ENCODE measurements around the gene CCL13. TPM values are rescaled to one million over a fixed set of nuclear protein-coding genes. Genes with fewer than 3 reads are reported as not detected.
A peak's percentile ranks its signal among the peaks of the same experiment; 100 is the strongest.

CCL13 gene
- total RNA-seq, 1 experiment from 2014 or later = not detected

GRCh38 chr17:34354637-34355036 lies 1.6 kb upstream of the CCL13 start:
- no peaks in the 10 kb centered on the region for H3K9me3 ChIP-seq
- no peak overlapping the region for H3K4me3 ChIP-seq
- no peaks in the 10 kb centered on the region for H3K27me3 ChIP-seq
- no peak for DNase-seq
- no peaks in the 10 kb centered on the region for H3K36me3 ChIP-seq

- Histone ChIP-seq H3K27me3 (no peaks in the 10 kb centered on the region; the same call in 1 of the 2 replicates), H3K9me3 (no peaks in the 10 kb centered on the region)
- DNase-seq = no peak
These were observed 1.1 kb downstream of the CCL13 start for GRCh38 chr17:34357398-34357797.

GRCh38 chr17:34358631-34359030 lies 2.4 kb downstream of the CCL13 start:
- DNase-seq = no peak
- H3K36me3 ChIP-seq = no peaks in the 10 kb centered on the region
- no peaks in the 10 kb centered on the region for H3K9me3 ChIP-seq
- no peaks in the 10 kb centered on the region; the same call in 1 of the 2 replicates for H3K27me3 ChIP-seq
- no peak overlapping the region for H3K4me3 ChIP-seq

More at GRCh38 chr17:34357398-34357797, 1.1 kb downstream of the CCL13 start:
- Histone ChIP-seq H3K4me3 (no peak overlapping the region), H3K36me3 (no peaks in the 10 kb centered on the region)

GRCh38 chr17:34360601-34361270 lies 4.5 kb downstream of the CCL13 start:
- no peak overlapping the region for H3K4me3 ChIP-seq
- no peaks in the 10 kb centered on the region for H3K36me3 ChIP-seq
- no peak for DNase-seq
- no peaks in the 10 kb centered on the region for H3K9me3 ChIP-seq
- H3K27me3 ChIP-seq = no peaks in the 10 kb centered on the region; the same call in 1 of the 2 replicates

- Histone ChIP-seq H3K4me3 (no peak overlapping the region), H3K27me3 (no peaks in the 10 kb centered on the region; the same call in 1 of the 2 replicates), H3K36me3 (no peaks in the 10 kb centered on the region), H3K9me3 (no peaks in the 10 kb centered on the region)
- DNase-seq = peak; percentile 78
These were observed 5.3 kb downstream of the CCL13 start for GRCh38 chr17:34361478-34362061.

- no peaks in the 10 kb centered on the region; the same call in 1 of the 2 replicates for H3K27me3 ChIP-seq
- H3K9me3 ChIP-seq = no peaks in the 10 kb centered on the region
- DNase-seq = no peak
- H3K36me3 ChIP-seq = no peaks in the 10 kb centered on the region
- H3K4me3 ChIP-seq = no peak within 1 kb of the TSS
These were observed 6.9 kb downstream of the CCL13 start, which contains the start of gene CCL1 for GRCh38 chr17:34363183-34363661. TSS of gene CCL1 (minus strand) at chr17:34363233. CDS start at chr17:34363161, 72 bp downstream.

- Histone ChIP-seq H3K4me3 (no peak overlapping the region), H3K36me3 (no peaks in the 10 kb centered on the region), H3K27me3 (no peaks in the 10 kb centered on the region; the same call in 1 of the 2 replicates), H3K9me3 (no peaks in the 10 kb centered on the region)
- DNase-seq = no peak
These were observed 8.5 kb downstream of the CCL13 start for GRCh38 chr17:34364751-34365150.

- Histone ChIP-seq H3K36me3 (no peaks in the 10 kb centered on the region), H3K4me3 (no peak overlapping the region), H3K27me3 (no peaks in the 10 kb centered on the region; the same call in 1 of the 2 replicates), H3K9me3 (no peaks in the 10 kb centered on the region)
- no peak for DNase-seq
These were observed 9.1 kb downstream of the CCL13 start for GRCh38 chr17:34365340-34365739.

GRCh38 chr17:34366010-34366409 lies 9.7 kb downstream of the CCL13 start:
- Histone ChIP-seq H3K27me3 (no peaks in the 10 kb centered on the region; the same call in 1 of the 2 replicates), H3K36me3 (no peaks in the 10 kb centered on the region), H3K4me3 (no peak overlapping the region), H3K9me3 (no peaks in the 10 kb centered on the region)
- no peak for DNase-seq

GRCh38 chr17:34366529-34367107 lies 10.3 kb downstream of the CCL13 start:
- Histone ChIP-seq H3K27me3 (no peaks in the 10 kb centered on the region; the same call in 1 of the 2 replicates), H3K36me3 (no peaks in the 10 kb centered on the region), H3K4me3 (no peak overlapping the region), H3K9me3 (no peaks in the 10 kb centered on the region)
- no peak for DNase-seq

- no peaks in the 10 kb centered on the region for H3K27me3 ChIP-seq
- no peak overlapping the region for H3K4me3 ChIP-seq
- DNase-seq = no peak
- no peaks in the 10 kb centered on the region for H3K9me3 ChIP-seq
- H3K36me3 ChIP-seq = no peaks in the 10 kb centered on the region
These were observed 11.4 kb downstream of the CCL13 start for GRCh38 chr17:34367486-34368195.

GRCh38 chr17:34368196-34368945 lies 12.1 kb downstream of the CCL13 start:
- no peak for DNase-seq
- Histone ChIP-seq H3K9me3 (no peaks in the 10 kb centered on the region), H3K36me3 (no peaks in the 10 kb centered on the region), H3K4me3 (no peak overlapping the region), H3K27me3 (no peaks in the 10 kb centered on the region)

GRCh38 chr17:34368946-34369500 lies 12.7 kb downstream of the CCL13 start:
- Histone ChIP-seq H3K27me3 (no peaks in the 10 kb centered on the region), H3K4me3 (no peak overlapping the region), H3K9me3 (no peaks in the 10 kb centered on the region), H3K36me3 (no peaks in the 10 kb centered on the region)
- DNase-seq = no peak

- Histone ChIP-seq H3K27me3 (no peaks in the 10 kb centered on the region), H3K36me3 (no peaks in the 10 kb centered on the region), H3K4me3 (no peak overlapping the region), H3K9me3 (no peaks in the 10 kb centered on the region)
- no peak for DNase-seq
These were observed 13.3 kb downstream of the CCL13 start for GRCh38 chr17:34369571-34369970.

GRCh38 chr17:34370376-34370996 lies 14.2 kb downstream of the CCL13 start:
- no peaks in the 10 kb centered on the region for H3K27me3 ChIP-seq
- no peak overlapping the region for H3K4me3 ChIP-seq
- no peak for DNase-seq
- H3K36me3 ChIP-seq = no peaks in the 10 kb centered on the region
- H3K9me3 ChIP-seq = no peaks in the 10 kb centered on the region

- no peak overlapping the region for H3K4me3 ChIP-seq
- no peak for DNase-seq
- no peaks in the 10 kb centered on the region for H3K27me3 ChIP-seq
- no peaks in the 10 kb centered on the region for H3K9me3 ChIP-seq
- no peaks in the 10 kb centered on the region for H3K36me3 ChIP-seq
These were observed 14.7 kb downstream of the CCL13 start for GRCh38 chr17:34370997-34371395.
